DMS53 (cell line): Measurements from ENCODE around the gene OGDH.
"Not testable (repeated sequence)": the region's sequence is repeated elsewhere in the genome, so short reads cannot be mapped to it uniquely, and the experiment has no call there.

Experiments used
- DNase-seq: peaks from one replicate; lab custom pipeline; 2025; lab: John Stamatoyannopoulos, UW

The OGDH gene

DNA sequence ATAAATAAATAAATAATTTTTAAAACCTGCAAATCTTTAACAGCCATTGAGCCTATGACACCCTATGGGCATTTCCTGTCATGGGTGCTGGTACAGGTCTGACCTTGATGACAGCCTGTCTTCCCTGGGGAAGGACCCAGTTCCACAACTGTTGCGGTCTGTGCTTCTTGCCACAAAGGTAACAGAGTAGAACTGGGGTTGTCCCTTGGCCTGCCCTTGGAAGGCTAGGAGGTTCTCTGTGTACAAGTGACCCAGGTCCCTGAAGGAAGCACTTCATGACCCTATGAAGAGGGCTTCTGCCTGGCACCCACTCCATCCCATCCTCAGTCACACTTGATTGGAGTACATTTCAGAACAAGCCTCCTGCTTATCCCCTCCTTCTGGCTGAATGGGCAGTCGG lies 66.9 kb downstream of the OGDH start:
- DNase-seq, result no peak

DNA sequence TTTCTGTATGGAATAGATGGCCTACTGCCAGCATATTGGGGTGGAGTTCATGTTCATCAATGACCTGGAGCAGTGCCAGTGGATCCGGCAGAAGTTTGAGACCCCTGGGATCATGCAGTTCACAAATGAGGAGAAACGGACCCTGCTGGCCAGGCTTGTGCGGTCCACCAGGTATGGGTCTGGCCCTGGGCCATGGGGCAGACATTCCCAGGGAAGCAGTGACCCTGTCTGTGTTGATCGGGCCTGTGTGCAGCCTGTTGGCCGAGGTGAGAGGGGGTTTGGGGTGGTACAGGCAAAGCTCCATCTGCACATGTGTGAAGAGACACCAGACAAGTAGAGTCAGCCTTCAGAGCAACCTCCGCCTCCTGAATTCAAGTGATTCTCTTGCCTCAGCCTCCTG lies 67.3 kb downstream of the OGDH start:
- no peak for DNase-seq

DNA sequence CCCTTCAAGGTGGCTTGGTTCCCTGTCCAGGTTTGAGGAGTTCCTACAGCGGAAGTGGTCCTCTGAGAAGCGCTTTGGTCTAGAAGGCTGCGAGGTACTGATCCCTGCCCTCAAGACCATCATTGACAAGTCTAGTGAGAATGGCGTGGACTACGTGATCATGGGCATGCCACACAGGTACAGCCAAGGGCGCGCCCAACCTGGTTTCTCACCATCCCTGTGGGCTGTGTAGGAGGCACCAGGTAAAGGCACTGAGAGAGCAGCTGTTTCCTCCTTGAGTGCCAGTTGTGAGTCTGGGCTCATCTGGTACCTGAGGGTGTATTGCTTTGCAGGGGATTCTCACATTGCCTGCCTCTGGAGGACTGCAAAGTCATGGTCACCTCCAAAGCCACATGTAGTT lies 68.0 kb downstream of the OGDH start:
- no peak for DNase-seq

DNA sequence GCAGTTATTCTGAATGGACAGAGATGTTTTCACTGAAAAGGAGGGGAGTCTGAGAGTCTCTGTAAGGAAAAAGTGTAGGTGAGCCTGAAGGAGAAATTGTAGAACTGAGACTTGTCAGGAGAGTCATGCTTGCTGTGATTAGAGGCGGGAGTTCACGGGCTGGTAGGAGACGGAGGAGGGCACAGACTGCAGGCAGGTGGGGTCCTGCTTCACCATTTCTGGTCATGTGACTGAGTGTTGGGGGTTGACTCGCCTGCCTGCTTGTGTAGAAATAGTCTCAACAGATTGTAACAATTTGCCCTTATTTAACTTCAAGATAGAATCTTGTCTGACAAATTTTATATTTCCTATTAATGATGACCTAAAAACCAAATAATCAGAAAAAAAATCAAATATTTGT lies 70.3 kb downstream of the OGDH start:
- no peak for DNase-seq

DNA sequence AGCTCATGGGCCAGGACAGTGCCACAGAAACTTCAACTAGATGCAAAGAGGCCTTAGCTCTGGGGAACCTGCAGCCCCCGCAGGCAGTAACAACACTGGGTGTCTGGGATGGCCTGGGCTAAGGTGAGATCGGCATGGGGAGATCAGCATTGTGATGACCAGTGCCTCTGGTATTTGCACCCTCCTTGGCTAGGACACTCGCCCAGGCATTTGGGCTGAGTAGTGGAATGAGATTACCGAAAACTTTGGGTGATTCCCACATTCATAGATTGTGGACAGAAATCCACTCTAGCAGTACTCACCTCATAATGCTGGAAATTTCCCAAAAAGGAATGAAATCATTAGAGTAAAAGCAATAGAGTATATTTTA lies 71.7 kb downstream of the OGDH start:
- DNase-seq, result no peak

DNA sequence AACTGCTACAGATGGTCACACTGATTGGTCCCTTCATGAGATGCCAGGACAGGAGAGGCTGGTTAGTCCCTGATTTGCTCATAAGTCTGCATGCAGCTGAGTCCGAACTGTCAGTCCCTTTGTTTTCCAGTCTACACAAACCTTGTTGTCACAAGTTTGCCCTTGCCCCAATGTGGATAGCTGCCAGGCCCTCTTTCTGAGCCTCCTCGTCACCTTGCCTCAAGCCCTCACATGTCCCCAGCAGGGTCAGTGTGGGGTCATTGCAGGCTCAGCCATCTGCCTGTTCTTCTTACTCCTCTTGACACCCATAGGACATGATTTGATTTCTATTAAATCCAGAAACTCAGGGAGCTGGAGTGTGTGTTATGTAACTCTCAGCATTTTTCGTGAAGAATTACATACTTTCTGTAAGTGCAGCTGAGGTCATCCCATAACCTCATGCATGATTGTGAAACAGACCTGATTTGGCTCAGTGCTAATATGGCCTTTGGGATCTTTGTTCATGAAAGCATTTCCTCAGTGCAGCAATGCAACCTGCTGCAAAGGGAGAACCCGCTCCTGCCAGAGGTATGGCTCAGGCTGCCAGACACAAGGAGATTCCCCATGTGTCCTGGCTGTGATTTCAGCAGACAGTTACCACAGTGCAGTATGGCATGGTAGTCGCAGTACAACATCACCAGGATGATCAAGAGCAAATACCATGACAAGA lies 72.2 kb downstream of the OGDH start:
- DNase-seq, result peak; percentile 29

DNA sequence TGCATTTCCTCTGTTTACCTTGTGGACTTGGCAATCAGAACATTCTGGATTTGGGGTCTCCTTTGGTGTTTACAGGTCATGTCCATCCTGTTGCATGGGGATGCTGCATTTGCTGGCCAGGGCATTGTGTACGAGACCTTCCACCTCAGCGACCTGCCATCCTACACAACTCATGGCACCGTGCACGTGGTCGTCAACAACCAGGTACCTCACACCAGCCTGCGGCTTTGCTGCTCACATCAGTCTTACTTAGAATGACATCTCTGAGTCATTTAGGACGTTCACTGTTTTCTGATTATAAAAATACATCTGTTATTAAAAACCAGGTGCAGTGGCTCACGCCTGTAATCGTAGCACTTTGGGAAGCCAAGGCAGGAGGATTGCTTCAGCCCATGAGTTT lies 75.2 kb downstream of the OGDH start:
- no peak for DNase-seq

DNA sequence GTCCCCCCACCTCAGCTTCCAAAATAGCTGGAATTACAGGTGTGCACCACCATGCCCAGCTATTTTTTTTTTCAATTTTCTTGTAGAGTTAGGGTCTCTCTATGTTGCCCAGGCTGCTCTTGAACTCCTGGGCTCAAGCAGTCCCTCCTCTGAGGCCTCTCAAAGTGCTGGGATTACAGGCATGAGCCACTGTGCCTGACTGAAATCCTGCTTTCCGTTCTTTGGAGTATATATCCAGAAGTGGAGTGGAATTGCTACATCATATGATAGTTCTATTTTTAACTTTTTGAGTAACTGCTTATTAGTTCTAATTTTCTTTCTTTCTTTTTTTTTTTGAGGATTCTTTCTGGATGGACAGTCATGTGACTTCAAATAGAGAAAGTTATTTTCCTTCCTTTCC lies 79.3 kb downstream of the OGDH start:
- DNase-seq, result no peak

DNA sequence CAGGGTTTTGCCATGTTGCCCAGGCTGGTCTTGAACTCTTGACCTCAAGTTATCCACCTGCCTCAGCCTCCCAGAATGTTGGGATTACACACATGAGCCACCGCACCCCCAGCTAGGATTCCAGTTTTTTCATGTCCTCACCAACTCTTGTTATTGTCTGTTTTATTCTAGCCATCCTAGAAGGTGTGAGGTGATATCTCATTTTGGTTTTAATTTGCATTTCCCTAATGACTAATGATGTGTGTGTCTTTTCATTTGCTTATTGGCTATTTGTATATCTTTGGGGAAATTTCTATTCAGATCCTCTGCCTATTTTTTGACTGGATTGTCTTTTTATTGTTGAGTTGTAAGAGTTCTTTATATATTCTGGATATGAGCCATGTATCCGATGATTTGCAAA lies 83.0 kb downstream of the OGDH start:
- DNase-seq, result no peak

DNA sequence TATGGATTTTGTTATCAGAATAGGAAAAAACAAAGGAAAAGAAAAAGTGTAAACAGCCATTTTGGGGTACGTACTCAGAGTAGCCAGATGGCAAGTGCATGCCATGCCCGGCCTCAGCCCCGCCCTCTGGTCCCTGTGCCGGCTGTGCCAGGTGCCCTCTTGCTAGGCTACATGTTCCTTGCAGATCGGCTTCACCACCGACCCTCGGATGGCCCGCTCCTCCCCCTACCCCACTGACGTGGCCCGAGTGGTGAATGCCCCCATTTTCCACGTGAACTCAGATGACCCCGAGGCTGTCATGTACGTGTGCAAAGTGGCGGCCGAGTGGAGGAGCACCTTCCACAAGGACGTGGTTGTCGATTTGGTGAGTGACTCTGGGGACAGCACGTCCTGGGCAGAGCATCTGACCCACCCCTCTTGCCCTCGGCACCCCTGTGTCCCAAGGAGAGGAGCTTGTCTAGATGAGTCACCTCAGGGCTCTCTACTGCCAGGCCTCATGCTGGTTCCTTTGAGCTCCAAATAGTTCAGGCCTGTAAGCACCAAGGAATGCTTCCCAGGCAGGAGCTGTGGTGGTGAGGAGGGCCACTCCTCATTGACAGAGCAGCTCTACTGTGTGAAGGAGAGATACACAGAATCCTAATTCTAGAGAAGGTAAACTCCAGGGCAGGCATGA lies 87.3 kb downstream of the OGDH start:
- no peak for DNase-seq

DNA sequence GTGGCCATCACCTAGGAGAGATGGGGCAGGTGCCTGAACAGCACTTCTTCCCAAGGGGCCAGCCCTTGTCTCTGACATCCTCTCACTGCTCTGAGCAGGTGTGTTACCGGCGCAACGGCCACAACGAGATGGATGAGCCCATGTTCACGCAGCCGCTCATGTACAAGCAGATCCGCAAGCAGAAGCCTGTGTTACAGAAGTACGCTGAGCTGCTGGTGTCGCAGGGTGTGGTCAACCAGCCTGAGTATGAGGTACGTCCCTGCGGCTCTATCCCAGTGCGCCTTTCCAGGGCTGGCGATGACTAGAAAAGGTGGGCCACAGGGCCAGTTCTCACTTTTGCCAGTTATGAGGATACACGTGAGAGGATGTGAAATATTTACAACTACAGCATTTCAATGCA lies 87.9 kb downstream of the OGDH start:
- no peak for DNase-seq

DNA sequence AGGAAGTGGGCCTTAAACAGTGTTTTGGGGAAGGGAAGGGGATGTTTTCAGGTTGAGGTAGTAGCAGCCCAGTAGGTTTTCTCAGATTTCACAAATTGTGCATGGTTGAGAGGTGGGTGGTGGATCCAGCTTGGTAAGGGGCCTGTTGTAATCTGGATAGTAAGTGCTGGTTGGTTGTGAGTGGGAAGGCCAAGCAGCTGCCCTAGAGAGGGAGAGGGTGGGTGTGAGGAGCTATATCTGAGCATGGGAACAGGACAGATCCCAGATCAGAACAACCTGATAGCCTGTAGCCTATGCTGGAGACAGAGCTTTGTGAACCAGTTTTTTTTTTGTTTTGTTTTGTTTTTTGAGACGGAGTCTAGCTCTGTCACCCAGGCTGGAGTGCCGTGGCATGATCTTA lies 88.3 kb downstream of the OGDH start:
- no peak for DNase-seq

DNA sequence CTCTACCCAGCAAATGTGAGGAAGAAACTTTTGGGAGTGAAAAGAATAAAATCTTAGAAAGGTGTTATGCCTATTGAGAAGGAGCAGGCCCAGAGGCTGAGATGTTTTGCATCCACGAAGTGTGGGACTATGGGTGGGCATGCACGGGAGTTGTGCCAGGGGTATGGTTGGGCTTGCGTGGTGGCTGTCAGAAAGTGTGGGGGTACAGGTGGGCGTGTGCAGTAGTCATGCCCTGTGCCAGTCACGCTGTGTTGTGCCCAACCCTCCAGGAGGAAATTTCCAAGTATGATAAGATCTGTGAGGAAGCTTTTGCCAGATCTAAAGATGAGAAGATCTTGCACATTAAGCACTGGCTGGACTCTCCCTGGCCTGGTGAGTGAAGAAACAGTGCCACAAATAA lies 89.3 kb downstream of the OGDH start:
- no peak for DNase-seq

DNA sequence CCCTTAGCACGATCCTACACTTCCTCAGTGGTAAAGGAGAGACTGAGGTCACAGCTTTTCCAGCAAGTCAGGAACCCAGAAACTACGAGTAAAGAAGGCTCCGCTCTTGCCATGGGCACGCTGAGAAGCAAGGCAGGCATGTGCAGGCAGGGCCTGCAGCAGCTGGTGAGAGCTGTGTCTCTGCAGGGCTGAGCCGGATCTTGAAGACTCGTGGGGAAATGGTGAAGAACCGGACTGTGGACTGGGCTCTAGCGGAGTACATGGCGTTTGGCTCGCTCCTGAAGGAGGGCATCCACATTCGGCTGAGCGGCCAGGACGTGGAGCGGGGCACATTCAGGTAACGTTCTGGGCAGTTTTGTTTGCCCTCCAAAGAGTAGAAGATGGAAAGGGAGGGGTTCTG lies 90.3 kb downstream of the OGDH start:
- no peak for DNase-seq

DNA sequence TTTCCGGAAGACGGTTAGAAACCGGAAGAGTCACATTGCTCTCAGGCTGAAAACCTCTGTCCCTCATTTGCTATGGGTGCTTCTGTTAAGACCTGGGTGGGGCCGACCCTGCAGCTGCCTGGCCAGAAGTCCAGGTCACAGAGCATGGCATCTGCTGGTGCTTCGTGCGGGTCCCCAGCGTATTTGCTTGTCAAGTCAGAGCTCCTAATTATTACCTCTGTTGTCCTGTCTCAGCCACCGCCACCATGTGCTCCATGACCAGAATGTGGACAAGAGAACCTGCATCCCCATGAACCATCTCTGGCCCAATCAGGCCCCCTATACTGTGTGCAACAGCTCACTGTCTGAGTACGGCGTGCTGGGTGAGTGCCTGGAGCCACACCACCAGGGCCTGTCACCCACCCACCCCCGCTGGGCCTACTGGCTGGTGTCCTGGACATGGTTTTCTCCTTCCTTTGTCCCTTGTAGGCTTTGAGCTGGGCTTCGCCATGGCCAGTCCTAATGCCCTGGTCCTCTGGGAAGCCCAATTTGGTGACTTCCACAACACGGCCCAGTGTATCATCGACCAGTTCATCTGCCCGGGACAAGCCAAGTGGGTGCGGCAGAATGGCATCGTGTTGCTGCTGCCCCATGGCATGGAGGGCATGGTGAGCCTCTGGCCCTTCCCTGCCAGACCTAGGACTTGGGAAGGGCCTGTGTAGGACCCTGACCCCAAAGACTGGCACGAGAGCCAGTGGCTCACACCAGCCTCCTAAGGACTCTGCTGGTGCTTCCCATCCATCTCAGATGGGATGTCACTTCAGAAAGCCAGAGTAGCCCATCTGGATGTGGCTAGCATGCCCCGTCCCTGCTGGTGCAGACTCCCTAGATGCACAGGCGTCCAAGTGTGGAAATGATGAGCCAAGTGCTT lies 91.0 kb downstream of the OGDH start:
- no peak for DNase-seq

DNA sequence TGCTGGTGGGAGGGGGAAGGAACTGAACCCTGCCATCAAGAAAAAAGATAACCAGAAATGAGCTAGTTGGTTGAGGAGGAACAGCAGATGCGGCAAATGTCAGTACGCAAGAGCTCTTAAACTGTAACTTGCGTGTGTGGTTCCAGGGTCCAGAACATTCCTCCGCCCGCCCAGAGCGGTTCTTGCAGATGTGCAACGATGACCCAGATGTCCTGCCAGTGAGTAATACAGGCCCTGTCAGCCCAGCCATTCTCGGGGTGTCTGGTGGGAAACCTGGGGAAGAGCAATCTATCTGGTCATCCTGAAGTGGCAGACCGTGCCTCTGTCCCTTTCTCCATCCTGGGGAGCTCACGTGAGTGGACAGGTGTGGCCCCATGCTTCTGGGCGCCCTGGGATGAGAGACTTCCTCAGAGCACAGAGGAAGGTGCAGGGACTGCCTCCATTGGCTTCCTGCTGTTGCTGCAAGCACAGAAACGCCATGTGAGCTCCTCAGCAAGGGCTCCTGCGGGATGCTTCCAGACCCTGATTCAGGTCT lies 91.7 kb downstream of the OGDH start:
- DNase-seq, result no peak

DNA sequence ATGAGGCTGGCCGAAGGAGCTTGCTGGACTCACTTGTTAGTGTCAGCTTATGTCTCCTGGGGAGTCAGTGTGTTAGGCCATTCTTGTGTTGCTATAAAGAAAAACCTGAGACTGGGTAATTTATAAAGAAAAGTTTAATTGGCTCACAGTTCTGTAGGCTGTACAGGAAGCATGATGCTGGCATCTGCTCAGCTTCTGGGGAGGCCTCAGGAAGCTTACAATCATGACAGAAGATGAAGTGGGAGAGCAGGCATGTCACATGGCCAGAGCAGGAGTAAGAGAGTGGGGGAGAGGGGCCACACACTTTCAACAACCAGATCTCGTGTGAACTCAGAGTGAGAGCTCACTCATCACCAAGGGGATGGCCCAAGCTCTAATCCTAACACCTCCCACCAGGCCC lies 93.2 kb downstream of the OGDH start:
- not testable (repeated sequence) for DNase-seq

DNA sequence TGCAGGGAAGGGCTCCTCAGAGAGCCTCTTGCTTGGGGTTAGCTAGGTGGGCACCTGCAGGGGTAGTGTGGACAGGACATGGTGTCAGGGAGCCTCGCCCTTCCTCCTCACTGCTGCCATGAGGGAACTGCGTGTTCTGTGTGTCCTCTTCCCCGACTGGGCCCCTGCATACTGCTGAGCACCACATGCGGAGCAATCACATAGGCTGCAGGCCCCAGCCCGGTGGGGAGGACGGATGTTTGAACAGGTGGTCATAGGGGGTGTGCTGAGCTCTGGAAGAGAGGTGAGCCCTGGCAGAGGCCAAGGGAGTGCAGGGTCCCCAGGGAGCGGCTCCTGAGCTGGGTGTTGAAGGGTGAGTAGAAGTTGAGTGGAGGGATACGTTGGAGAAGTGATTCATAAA lies 93.9 kb downstream of the OGDH start:
- no peak for DNase-seq

DNA sequence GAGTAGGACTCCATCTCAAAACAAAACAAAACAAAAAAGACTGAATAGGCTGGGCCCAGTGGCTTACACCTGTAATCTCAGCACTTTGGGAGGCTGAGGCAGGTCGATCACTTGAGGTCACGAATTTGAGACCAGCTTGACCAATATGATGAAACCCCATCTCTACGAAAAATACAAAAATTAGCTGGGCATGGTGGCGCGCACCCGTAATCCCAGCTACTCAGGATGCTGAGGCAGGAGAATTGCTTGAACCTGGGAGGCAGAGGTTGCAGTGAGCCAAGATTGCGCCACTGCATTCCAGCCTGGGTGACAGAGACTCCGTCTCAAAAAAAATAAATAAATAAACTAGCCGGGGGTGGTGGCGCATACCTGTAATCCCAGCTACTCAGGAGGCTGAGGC lies 97.0 kb downstream of the OGDH start:
- DNase-seq, result not testable (repeated sequence)

DNA sequence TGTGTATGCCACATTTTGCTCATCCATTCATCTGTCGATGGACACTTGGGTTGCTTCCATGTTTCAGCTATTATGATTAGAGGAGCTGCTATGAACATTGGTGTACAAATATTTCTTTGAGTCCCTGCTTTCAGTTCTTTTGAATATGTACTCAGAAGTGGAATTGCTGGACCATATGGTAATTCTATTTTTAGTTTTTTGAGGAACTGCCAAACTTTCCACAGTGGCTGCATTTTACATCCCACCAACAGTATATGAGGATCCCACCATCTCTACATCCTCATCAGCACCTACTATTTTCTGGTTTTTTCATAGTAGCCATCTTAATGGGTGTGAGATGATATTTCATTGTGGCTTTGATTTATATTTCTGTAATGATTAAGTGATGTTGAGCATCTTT lies 97.5 kb downstream of the OGDH start:
- DNase-seq, result no peak

DNA sequence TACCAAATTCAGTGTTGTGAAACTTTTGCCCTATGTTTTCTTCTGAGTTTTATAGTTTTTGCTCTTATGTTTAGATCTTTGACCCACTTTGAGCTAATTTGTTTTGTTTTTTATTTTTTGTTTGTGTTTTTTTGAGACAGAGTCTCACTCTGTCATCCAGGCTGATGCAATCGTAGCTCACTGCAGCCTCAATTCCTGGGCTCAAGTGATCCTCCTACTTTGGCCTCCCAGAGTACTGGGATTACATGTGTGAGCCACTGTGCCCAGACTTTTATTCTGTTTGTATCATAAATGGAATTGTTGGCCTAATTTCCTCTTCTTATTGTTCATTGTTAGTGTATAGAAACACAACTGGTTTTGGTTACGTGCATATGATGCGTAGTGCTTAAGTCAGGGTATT lies 99.0 kb downstream of the OGDH start:
- DNase-seq, result no peak

DNA sequence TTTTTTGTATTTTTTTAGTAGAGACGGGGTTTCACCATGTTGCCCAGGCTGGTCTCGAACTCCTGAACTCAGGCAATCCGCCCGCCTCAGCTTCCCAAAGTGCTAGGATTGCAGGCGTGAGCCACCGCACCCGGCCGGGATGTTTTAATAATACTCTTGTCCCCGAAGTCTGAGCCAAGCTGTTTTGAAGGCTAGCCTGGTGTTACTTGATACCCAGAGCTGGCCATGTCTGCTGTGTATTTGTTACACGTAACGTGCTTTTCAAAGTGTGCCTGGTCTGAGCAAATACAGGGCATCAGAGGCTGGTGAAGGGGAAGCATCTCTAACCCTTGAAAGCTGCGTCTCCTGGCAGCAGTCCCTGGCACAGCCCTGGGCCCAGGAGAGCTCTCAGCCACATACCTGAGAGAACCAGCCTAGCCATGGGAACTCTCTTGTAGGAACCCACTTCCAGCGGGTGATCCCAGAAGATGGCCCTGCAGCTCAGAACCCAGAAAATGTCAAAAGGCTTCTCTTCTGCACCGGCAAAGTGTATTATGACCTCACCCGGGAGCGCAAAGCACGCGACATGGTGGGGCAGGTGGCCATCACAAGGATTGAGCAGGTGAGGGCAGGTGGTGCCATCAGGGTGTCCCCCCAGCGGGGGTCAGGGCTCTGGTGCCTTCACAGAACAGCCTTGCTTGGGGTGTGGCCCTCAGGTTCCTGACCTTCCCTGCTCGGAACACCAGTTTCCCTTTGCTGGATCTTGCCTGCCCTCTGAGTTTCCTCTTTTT lies 100.5 kb downstream of the OGDH start:
- DNase-seq, result no peak
